Nephron (organoid): ENCODE measurements around the gene KIRREL3.

Experiments
- H3K27ac Mint-ChIP-seq, 3 experiments: 2 replicates each; pipeline ENCODE4 v1.8.0; 2020; ENCODE audit warnings: mixed read lengths in 3 of 3, mild to moderate bottlenecking in 2 of 3, moderate library complexity in 1 of 3
- H3K27me3 Mint-ChIP-seq: 2 replicates; pipeline ENCODE4 v1.8.0; 2021; ENCODE audit warnings: low read depth, mild to moderate bottlenecking, moderate library complexity, mixed read lengths
- H3K36me3 Mint-ChIP-seq: 2 replicates; pipeline ENCODE4 v1.8.0; 2020; ENCODE audit warnings: low read depth, mixed read lengths
- H3K4me1 Mint-ChIP-seq: 2 replicates; pipeline ENCODE4 v1.8.0; 2020; ENCODE audit warnings: mixed read lengths
- H3K4me3 Mint-ChIP-seq, 3 experiments: 2 replicates each; pipeline ENCODE4 v1.8.0; 2020; ENCODE audit warnings: mild to moderate bottlenecking in 3 of 3, mixed read lengths in 3 of 3, moderate library complexity in 2 of 3
- H3K9me3 Mint-ChIP-seq: 2 replicates; pipeline ENCODE4 v1.8.0; 2020; ENCODE audit warnings: mixed read lengths
- CTCF ChIP-seq, 3 experiments: fragments of 200-600 bp; sonication (generic); IDR thresholded peaks; one replicate each; pipeline ENCODE4 v1.5.0; 2021; ENCODE audit warnings: antibody characterized with exemption in 3 of 3; ENCODE audit not compliant: unreplicated experiment in 3 of 3

Gene KIRREL3

GRCh38 chr11:126500981-126501380, 499.6 kb downstream of the KIRREL3 start:
- peaks cover 13% of the 10 kb centered on the region for H3K27me3 Mint-ChIP-seq
- H3K4me3 Mint-ChIP-seq: no peak overlapping the region
- H3K36me3 Mint-ChIP-seq: no peaks in the 10 kb centered on the region
- TF ChIP-seq CTCF (IDR thresholded peaks at IDR 0.05; ENCODE audit: unreplicated experiment in 3 of 3): no peak
- peaks cover 12% of the 10 kb centered on the region for H3K9me3 Mint-ChIP-seq
- peaks cover 30% of the 10 kb centered on the region for H3K4me1 Mint-ChIP-seq
- H3K27ac Mint-ChIP-seq: no peak overlapping the region

- Mint-ChIP-seq H3K4me3 (no peak overlapping the region), H3K9me3 (peaks cover 2% of the 10 kb centered on the region), H3K4me1 (peaks cover 30% of the 10 kb centered on the region), H3K27me3 (peaks cover 20% of the 10 kb centered on the region), H3K36me3 (no peaks in the 10 kb centered on the region), H3K27ac (no peak overlapping the region)
- TF ChIP-seq CTCF (IDR thresholded peaks at IDR 0.05; ENCODE audit: unreplicated experiment in 3 of 3): no peak
Observed at GRCh38 chr11:126499131-126499752, 501.3 kb downstream of the KIRREL3 start.

GRCh38 chr11:126498281-126498680, 502.3 kb downstream of the KIRREL3 start:
- no peaks in the 10 kb centered on the region for H3K9me3 Mint-ChIP-seq
- no peak for TF ChIP-seq CTCF (IDR thresholded peaks at IDR 0.05; ENCODE audit: unreplicated experiment in 3 of 3)
- peaks cover 30% of the 10 kb centered on the region for H3K4me1 Mint-ChIP-seq
- H3K27ac Mint-ChIP-seq: no peak overlapping the region
- H3K36me3 Mint-ChIP-seq: no peaks in the 10 kb centered on the region
- peaks cover 20% of the 10 kb centered on the region for H3K27me3 Mint-ChIP-seq
- no peak overlapping the region for H3K4me3 Mint-ChIP-seq

- H3K9me3 Mint-ChIP-seq: no peaks in the 10 kb centered on the region
- H3K4me1 Mint-ChIP-seq: peaks cover 25% of the 10 kb centered on the region
- no peak overlapping the region for H3K27ac Mint-ChIP-seq
- no peaks in the 10 kb centered on the region for H3K36me3 Mint-ChIP-seq
- H3K27me3 Mint-ChIP-seq: peaks cover 20% of the 10 kb centered on the region
- no peak for TF ChIP-seq CTCF (IDR thresholded peaks at IDR 0.05; ENCODE audit: unreplicated experiment in 3 of 3)
- no peak overlapping the region for H3K4me3 Mint-ChIP-seq
Observed at GRCh38 chr11:126497581-126498122, 502.9 kb downstream of the KIRREL3 start.

- no peak for TF ChIP-seq CTCF (IDR thresholded peaks at IDR 0.05; ENCODE audit: unreplicated experiment in 3 of 3)
- peaks cover 20% of the 10 kb centered on the region for H3K27me3 Mint-ChIP-seq
- H3K27ac Mint-ChIP-seq: no peak overlapping the region
- H3K4me3 Mint-ChIP-seq: no peak overlapping the region
- H3K36me3 Mint-ChIP-seq: no peaks in the 10 kb centered on the region
- H3K4me1 Mint-ChIP-seq: peaks cover 18% of the 10 kb centered on the region
- H3K9me3 Mint-ChIP-seq: no peaks in the 10 kb centered on the region
Observed at GRCh38 chr11:126496576-126497337, 503.8 kb downstream of the KIRREL3 start.
